HG03108 (cell line): ENCODE measurements around the gene SULT1B1.
"Not testable (repeated sequence)": the region's sequence is repeated elsewhere in the genome, so short reads cannot be mapped to it uniquely, and the experiment has no call there.

Experiments
- ATAC-seq: cut with Tn5 transposase; IDR thresholded peaks from one replicate; pipeline ENCODE4 v1.9.1; 2021; ENCODE audit warnings: moderate library complexity; ENCODE audit not compliant: unreplicated experiment

SULT1B1 gene

DNA sequence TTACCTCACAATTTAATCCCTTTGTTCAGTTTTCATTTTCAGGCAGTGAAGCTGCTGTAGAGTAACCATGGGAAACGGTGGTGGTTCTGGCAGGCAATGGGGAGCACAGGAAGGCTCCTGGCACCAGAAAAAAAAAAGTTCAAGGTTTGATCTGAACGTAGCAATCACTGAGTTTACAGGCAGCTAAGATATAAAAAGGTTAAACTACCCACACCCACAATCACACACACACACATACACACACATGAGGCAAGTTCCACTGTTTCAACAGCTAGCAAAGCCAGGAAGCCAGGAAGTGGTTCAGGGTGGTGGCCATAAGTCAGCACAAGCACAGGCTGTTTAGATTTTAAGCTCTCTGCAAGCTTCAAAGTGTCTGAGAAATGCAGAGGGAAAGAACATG is at the start of gene SULT1B1:
TSS of gene SULT1B1 (minus strand) at position 166 of the 400 bp plus-strand sequence. CDS start 5,403 bp downstream, outside the sequence.
- no peak for ATAC-seq

- no peak for ATAC-seq
These were observed 40.2 kb upstream of the SULT1B1 start for GRCh38 chr4:69800599-69800998.

GRCh38 chr4:69799337-69799736 is 38.9 kb upstream of the SULT1B1 start:
- no peak for ATAC-seq

DNA sequence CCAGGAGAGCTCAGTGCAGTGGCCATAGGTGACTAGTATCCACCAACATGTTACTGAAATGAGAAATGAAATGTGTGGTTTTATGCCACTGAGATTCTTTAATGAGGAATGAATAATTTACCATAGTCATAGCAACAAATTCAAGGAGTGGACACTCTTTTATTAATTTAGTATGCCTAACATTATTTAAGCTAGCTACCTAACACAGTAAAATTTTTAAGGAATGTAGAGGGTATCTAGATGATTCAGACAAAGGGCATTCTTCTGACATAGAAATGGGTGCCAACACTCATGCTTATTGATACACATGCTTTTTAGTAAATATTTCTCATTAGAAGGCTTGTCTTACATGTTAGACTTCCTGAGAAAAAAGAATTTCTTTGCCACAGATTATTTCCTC is 33.3 kb upstream of the SULT1B1 start:
- ATAC-seq = no peak

DNA sequence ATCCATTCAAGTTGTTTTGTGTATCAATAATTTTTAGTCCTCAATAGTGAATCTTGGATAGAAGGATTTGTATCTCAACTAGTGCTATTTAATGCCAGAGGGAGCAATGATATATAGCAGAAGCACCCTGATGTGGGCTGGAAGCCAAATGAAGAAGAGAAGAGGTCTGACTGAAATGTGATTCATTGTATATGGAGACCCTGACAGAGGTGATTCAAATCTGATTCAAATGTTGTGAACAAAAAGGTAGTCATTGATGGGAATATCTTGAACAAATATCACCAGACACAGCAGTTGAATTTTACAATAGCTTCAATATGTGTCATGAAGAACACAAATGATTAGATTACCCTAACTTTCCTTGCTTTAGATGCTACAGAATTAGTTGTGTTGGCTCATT is 27.5 kb upstream of the SULT1B1 start:
- ATAC-seq = no peak

GRCh38 chr4:69786547-69786946 is 26.1 kb upstream of the SULT1B1 start:
- no peak for ATAC-seq

- no peak for ATAC-seq
These were observed 24.9 kb upstream of the SULT1B1 start for GRCh38 chr4:69785211-69785831.

GRCh38 chr4:69782651-69783310 is 22.4 kb upstream of the SULT1B1 start:
- ATAC-seq = no peak

- ATAC-seq = no peak
These were observed 21.3 kb upstream of the SULT1B1 start for GRCh38 chr4:69781458-69782418.

- ATAC-seq = no peak
These were observed 19.7 kb upstream of the SULT1B1 start for GRCh38 chr4:69780141-69780540.

GRCh38 chr4:69776696-69777095 is 16.3 kb upstream of the SULT1B1 start:
- ATAC-seq = no peak

- ATAC-seq = no peak
These were observed 15.0 kb upstream of the SULT1B1 start for GRCh38 chr4:69775321-69775867.

DNA sequence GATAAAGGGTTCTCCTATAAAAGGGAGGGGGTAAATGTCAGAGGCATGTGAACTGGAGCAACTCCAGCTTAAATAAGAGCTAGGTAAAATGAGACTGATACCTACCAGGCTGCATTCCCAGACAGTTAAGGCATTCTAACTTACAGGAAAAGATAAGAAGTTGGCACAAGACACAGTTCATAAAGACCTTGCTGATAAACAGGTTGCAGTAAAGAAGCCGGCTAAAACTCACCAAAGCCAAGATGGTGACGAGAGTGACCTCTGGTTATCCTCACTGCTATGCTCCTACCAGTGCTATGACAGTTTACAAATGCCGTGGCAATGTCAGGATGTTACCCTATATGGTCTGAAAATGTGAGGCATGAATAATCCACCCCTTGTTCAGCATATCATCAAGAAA is 13.1 kb upstream of the SULT1B1 start:
- no peak for ATAC-seq

DNA sequence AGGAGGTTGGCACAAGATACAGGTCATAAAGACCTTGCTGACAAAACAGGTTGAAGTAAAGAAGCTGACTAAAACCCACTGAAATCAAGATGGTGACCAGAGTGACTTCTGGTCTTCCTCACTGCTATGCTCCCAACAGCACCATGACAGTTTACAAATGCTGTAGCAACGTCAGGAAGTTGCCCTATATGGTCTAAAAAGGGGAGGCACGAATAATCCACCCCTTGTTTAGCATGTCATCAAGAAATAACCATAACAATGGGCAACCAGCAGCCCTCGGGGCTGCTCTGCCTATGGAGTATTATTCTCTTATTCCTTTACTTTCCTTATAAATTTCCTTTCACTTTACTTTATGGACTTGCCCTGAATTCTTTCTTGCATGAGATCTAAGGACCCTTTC is 8.1 kb upstream of the SULT1B1 start:
- not testable (repeated sequence) for ATAC-seq

DNA sequence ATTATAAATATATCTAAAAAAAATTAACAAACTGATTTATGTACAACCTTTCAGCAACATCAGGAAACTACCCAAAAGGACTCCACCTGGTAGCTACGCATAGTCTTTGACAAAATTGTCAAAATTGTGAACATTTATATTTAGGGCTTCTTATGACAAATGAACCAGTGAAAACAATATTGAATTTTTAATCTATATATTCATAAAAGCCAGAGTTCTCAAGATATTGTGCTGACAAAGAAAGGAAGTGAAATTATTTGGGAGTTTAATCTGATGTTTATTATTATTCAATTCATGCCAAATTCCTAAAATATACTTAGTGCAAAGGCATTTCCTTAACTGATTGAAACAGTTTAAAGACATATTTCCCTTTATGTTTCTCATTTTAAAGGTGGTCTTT is 5.3 kb upstream of the SULT1B1 start:
- no peak for ATAC-seq

DNA sequence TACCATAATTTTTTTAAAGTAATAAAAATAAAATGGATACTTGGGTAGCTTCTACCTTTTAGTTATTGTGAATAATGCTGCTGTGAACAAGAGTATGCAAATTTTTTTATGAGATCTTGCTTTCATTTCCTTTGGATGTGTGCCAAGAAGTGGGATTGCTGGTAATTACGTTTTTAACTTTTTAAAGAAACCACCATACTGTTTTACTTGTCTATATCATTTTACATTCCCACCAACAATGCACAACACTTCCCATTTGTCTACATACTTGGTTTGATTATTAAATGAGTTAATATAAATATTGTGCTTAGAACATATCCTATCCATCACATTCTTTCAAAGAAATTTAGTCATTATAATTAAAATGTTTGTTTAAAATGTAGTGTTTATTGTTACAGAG is 3.9 kb upstream of the SULT1B1 start:
- ATAC-seq = no peak

DNA sequence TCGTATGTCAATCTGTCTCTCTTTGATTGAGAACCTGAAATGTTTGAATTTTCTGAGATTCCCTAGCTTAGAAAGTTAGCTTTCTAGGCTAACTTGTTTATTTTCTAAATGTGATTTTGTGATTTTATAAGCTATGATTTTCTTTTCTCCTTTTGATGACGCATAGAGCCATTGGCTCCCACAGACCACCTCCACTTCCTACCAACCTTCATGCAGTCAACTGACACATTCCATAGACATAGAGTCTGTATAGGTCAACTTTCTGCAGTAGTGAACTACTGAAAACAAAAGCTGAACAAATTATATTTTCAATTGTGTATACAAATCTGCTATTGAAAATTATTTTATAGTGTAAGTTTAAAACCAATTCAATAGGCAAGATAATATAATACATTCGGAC is 2.8 kb upstream of the SULT1B1 start:
- ATAC-seq = no peak

DNA sequence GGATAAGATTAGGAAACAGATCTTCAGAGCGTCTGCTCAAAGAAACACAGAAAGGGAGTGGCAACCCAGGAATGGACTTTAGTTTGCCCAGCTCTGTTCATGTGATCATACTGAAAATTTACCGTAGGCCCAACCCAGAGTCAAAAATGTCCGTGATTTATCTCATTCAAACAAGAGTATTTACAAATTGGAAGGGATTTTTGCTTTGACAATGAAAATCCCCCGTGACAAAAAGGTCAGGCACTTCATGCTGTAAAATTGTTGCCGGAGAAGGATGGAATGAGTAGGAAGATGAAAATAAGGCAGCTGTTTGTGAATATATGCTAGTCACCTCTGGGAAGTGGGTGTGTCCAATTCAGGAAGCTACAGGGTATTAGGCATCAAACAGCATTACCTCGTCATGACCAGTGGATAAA is 1.2 kb downstream of the SULT1B1 start:
- ATAC-seq = no peak

- no peak for ATAC-seq
These were observed 3.0 kb downstream of the SULT1B1 start for GRCh38 chr4:69757464-69757863.

GRCh38 chr4:69754926-69755580 is 5.4 kb downstream of the SULT1B1 start:
- ATAC-seq = no peak

- no peak for ATAC-seq
These were observed 6.7 kb downstream of the SULT1B1 start for GRCh38 chr4:69753686-69754085.
